ENCODE results near the gene ADAMTS8. TPM values are rescaled to one million over a fixed set of nuclear protein-coding genes. Genes with fewer than 3 reads are reported as not detected.

The ADAMTS8 gene
- total RNA-seq, 4 donors from 2014 or later, result 0.38 to 0.56 TPM; not detected in 2

- TF ChIP-seq CTCF (IDR thresholded peaks at IDR 0.05) (no peak), POLR2A (IDR thresholded peaks at IDR 0.05) (no peak)
- no peak for DNase-seq
- no peak overlapping the region for H3K4me3 ChIP-seq (replicated peaks in 1 of 3)
- intact Hi-C loops (cut with DNase I), result no loop called here
- H3K36me3 ChIP-seq, result peaks cover 33 to 35% of the 10 kb centered on the region in 2 donors
- WGBS, 2 donors, result 90 to 91% methylated on average over 6 to 9 of the region's 10 CpGs
- no peaks in the 10 kb centered on the region for H3K9me3 ChIP-seq
- peaks cover 27 to 40% of the 10 kb centered on the region in 2 donors for H3K4me1 ChIP-seq
- H3K27ac ChIP-seq, result peak overlapping the region; percentile 24 to 87 (median 83)
- no peaks in the 10 kb centered on the region for H3K27me3 ChIP-seq
Observed at GRCh38 chr11:130475426-130476053, 47.1 kb upstream of the ADAMTS8 start.

- H3K4me3 ChIP-seq (replicated peaks in 1 of 3), result no peak overlapping the region
- intact Hi-C loops (cut with DNase I), result no loop called here
- peaks cover 27 to 40% of the 10 kb centered on the region in 2 donors for H3K4me1 ChIP-seq
- H3K36me3 ChIP-seq, result peaks cover 33 to 35% of the 10 kb centered on the region in 2 donors
- no peak for DNase-seq
- WGBS, 2 donors, result 91 to 92% methylated on average over 11 to 12 of the region's 12 CpGs
- TF ChIP-seq CTCF (IDR thresholded peaks at IDR 0.05), result no peak
- no peak for TF ChIP-seq POLR2A (IDR thresholded peaks at IDR 0.05)
- H3K27me3 ChIP-seq, result no peaks in the 10 kb centered on the region
- peak overlapping the region in 1 of 3 donors; percentile 35 for H3K27ac ChIP-seq
- H3K9me3 ChIP-seq, result no peaks in the 10 kb centered on the region
Observed at GRCh38 chr11:130474637-130475400, 46.4 kb upstream of the ADAMTS8 start.

GRCh38 chr11:130473795-130474377, 45.5 kb upstream of the ADAMTS8 start:
- no peaks in the 10 kb centered on the region for H3K27me3 ChIP-seq
- intact Hi-C loops (cut with DNase I), result no loop called here
- no peak overlapping the region for H3K4me3 ChIP-seq (replicated peaks in 1 of 3)
- TF ChIP-seq CTCF (IDR thresholded peaks at IDR 0.05), result no peak
- no peak for TF ChIP-seq POLR2A (IDR thresholded peaks at IDR 0.05)
- 88 to 95% methylated on average over 17 of the region's 21 CpGs for WGBS, 2 donors
- no peak overlapping the region for H3K27ac ChIP-seq
- H3K9me3 ChIP-seq, result no peaks in the 10 kb centered on the region
- H3K4me1 ChIP-seq, result peaks cover 22 to 33% of the 10 kb centered on the region in 2 donors
- DNase-seq, result no peak
- H3K36me3 ChIP-seq, result peaks cover 39 to 42% of the 10 kb centered on the region in 2 donors

GRCh38 chr11:130473056-130473794, 44.8 kb upstream of the ADAMTS8 start:
- WGBS, 2 donors, result 96 to 98% methylated on average over 24 to 35 of the region's 52 CpGs
- Histone ChIP-seq H3K27me3 (no peaks in the 10 kb centered on the region), H3K27ac (no peak overlapping the region), H3K36me3 (peaks cover 39 to 42% of the 10 kb centered on the region in 2 donors), H3K4me3 (replicated peaks in 1 of 3) (no peak overlapping the region), H3K9me3 (no peaks in the 10 kb centered on the region), H3K4me1 (peaks cover 15 to 26% of the 10 kb centered on the region in 2 donors)
- intact Hi-C loops (cut with DNase I), result no loop called here
- no peak for DNase-seq
- no peak for TF ChIP-seq POLR2A (IDR thresholded peaks at IDR 0.05)

GRCh38 chr11:130472434-130472961, 44.1 kb upstream of the ADAMTS8 start:
- 95 to 96% methylated on average over 7 of the region's 7 CpGs for WGBS, 2 donors
- Histone ChIP-seq H3K4me3 (replicated peaks in 1 of 3) (no peak overlapping the region), H3K9me3 (no peaks in the 10 kb centered on the region), H3K36me3 (peaks cover 39 to 42% of the 10 kb centered on the region in 2 donors), H3K27ac (no peak overlapping the region), H3K27me3 (no peaks in the 10 kb centered on the region), H3K4me1 (peaks cover 8 to 19% of the 10 kb centered on the region in 2 donors)
- intact Hi-C loops (cut with DNase I), result no loop called here
- TF ChIP-seq CTCF (IDR thresholded peaks at IDR 0.05) (no peak), POLR2A (IDR thresholded peaks at IDR 0.05) (no peak)
- DNase-seq, result no peak

Measured in thyroid gland (tissue), 4 donors.